ENCODE results near the gene PEX19. TPM values are rescaled to one million over a fixed set of nuclear protein-coding genes. Genes with fewer than 3 reads are reported as not detected.

Gene PEX19, protein sequence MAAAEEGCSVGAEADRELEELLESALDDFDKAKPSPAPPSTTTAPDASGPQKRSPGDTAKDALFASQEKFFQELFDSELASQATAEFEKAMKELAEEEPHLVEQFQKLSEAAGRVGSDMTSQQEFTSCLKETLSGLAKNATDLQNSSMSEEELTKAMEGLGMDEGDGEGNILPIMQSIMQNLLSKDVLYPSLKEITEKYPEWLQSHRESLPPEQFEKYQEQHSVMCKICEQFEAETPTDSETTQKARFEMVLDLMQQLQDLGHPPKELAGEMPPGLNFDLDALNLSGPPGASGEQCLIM
- total RNA-seq (2014; rRNA removed; shearing (Covaris generic)) (32.6 and 34.7 TPM in 2 replicates), total RNA-seq (2022) (47.3 and 53.9 TPM in 2 replicates), Bru-seq, nascent RNA (percentile 71 among the genes with signal in this experiment), BruChase-seq, experiment 1, labeled RNA remaining after a 6-hour chase (percentile 84 among the genes with signal in this experiment), BruChase-seq, experiment 2, labeled RNA remaining after a 2-hour chase (percentile 85 among the genes with signal in this experiment)
- long read RNA-seq, transcript PEX19-205 (7 exons, 3,504 nt), result minor isoform, 10 of 140 reads
- long read RNA-seq, transcript PEX19-201 (8 exons, 3,661 nt), result major isoform, 103 of 140 reads
- long read RNA-seq, partial matches to known transcripts, result 5 of 140 reads
- long read RNA-seq, other reads (novel, unspliced or antisense), result 21 of 140 reads

DNA sequence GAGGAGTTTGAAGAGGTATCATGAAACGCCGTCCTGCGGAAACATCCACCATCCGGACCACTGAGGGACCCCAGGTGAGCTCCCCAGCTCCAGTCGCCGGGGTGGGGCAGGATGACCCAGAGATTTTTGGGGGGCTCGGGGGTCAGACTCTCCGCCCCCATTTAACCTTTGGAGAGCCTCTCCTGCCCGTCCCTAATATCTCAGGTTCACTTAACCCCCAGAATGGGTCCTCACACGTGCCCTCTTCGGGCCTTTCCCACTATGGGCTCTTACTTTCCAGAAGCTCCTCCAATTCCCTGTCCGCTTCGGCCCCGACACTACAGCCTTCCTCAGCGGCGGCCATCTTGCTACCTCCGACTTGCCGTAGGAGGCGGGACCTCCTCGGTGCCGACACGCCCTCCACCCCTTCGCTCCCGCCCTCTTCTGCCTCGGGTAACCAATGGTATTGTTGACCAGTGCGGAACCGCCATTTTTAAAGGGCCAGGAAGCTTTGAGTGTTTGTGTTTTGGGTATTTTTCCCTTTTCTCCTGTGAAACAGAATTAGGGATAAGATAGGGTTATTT is at the start of gene PEX19:
PEX19 (minus strand) TSS at position 352 of the 563 bp plus-strand sequence; CDS start at position 343, 9 bp downstream.
- ChIA-PET CTCF (ENCODE audit: unreplicated experiment) (interaction anchor here (1.0 kb wide), 1 partner anchor 92 kb away, joined by 5 read pairs; no protein-coding TSS in a partner anchor), POLR2A (interaction anchor here (0.7 to 2.1 kb wide), 14 partner anchors 10 to 187 kb away, joined by 3 to 14 read pairs (median 4); partner anchors contain the start of genes DCAF8, NCSTN and PEA15)
- Histone ChIP-seq H2AFZ (ENCODE audit: low read length) (peak within 1 kb of the TSS; percentile 48; the same call in 1 of the 2 replicates), H3K9me2 (ENCODE audit: insufficient read depth, low read length) (no peaks in the 10 kb centered on the region), H4K20me1 (ENCODE audit: insufficient read depth, low read length) (no peaks in the 10 kb centered on the region), H3K4me1 (ENCODE audit: insufficient read depth, low read length, poor library complexity, severe bottlenecking) (peaks cover 9% of the 10 kb centered on the region), H3K27ac (ENCODE audit: low read depth, low read length, poor library complexity, severe bottlenecking) (peak within 1 kb of the TSS; percentile 25), H3K4me2 (ENCODE audit: low read length) (peak within 1 kb of the TSS; percentile 82), H3K36me3 (ENCODE audit: insufficient read depth, low read length) (peaks cover 46% of the 10 kb centered on the region), H3K9me3 (ENCODE audit: low read length) (no peaks in the 10 kb centered on the region), H3K4me3 (ENCODE audit: low read depth, low read length, poor library complexity, severe bottlenecking) (peak within 1 kb of the TSS; percentile 77), H3K79me2 (ENCODE audit: insufficient read depth, low read depth, low read length) (peaks cover 7% of the 10 kb centered on the region; the same call in 1 of the 2 replicates)
- BruUV-seq (replicated peaks), result no TSS peak
- intact Hi-C loops (cut with micrococcal nuclease; ENCODE audit: unreplicated experiment), result loop anchor here (1.0 to 2.0 kb wide), 2 partner anchors 58 to 184 kb away; partner anchors contain the start of genes COPA and NCSTN
- TF ChIP-seq EZH2phosphoT487 (IDR thresholded peaks at IDR 0.05; ENCODE audit: borderline replicate concordance, low read depth, low read length), result no peak
- TF ChIP-seq, protein P1, sequence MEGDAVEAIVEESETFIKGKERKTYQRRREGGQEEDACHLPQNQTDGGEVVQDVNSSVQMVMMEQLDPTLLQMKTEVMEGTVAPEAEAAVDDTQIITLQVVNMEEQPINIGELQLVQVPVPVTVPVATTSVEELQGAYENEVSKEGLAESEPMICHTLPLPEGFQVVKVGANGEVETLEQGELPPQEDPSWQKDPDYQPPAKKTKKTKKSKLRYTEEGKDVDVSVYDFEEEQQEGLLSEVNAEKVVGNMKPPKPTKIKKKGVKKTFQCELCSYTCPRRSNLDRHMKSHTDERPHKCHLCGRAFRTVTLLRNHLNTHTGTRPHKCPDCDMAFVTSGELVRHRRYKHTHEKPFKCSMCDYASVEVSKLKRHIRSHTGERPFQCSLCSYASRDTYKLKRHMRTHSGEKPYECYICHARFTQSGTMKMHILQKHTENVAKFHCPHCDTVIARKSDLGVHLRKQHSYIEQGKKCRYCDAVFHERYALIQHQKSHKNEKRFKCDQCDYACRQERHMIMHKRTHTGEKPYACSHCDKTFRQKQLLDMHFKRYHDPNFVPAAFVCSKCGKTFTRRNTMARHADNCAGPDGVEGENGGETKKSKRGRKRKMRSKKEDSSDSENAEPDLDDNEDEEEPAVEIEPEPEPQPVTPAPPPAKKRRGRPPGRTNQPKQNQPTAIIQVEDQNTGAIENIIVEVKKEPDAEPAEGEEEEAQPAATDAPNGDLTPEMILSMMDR (conservative IDR thresholded peaks at IDR 0.05; ENCODE audit: low read length), result no peak
- peak; percentile 91 for DNase-seq (ENCODE audit: low spot score)

DNA sequence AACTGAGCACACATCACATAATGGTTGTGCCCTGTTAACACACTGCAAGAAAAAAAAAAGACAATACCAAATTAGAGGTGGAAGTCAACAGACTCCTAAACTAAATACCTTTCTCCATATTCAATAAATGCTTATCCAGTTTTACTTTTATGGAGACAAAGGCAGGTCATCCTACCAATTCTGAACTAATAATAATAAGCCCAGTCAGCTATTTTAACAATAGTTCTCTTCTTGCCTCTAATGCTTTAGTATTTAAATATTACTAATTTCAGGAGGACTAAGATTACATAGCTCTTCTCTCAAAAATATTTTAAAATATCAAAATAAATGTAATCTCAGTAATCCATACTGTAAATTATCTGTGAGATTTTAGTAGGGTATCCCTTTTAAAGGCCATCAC is 47.6 kb upstream of the PEX19 start:
- H3K4me2 ChIP-seq (ENCODE audit: low read length), result no peak overlapping the region
- no peak overlapping the region for H3K4me3 ChIP-seq (ENCODE audit: low read depth, low read length, poor library complexity, severe bottlenecking)
- H3K79me2 ChIP-seq (ENCODE audit: insufficient read depth, low read depth, low read length), result peaks cover 6% of the 10 kb centered on the region; the same call in 1 of the 2 replicates
- ChIA-PET POLR2A (interaction anchor here (1.0 to 1.3 kb wide), 2 partner anchors 11 to 40 kb away, joined by 3 read pairs; partner anchors contain the start of genes COPA and NCSTN), CTCF (ENCODE audit: unreplicated experiment) (no interaction called here)
- H3K9me3 ChIP-seq (ENCODE audit: low read length), result no peaks in the 10 kb centered on the region
- TF ChIP-seq, protein P1 (conservative IDR thresholded peaks at IDR 0.05; ENCODE audit: low read length), result no peak
- no peak for TF ChIP-seq EZH2phosphoT487 (IDR thresholded peaks at IDR 0.05; ENCODE audit: borderline replicate concordance, low read depth, low read length)
- no peaks in the 10 kb centered on the region for H3K9me2 ChIP-seq (ENCODE audit: insufficient read depth, low read length)
- intact Hi-C loops (cut with micrococcal nuclease; ENCODE audit: unreplicated experiment), result no loop called here
- no peaks in the 10 kb centered on the region for H3K4me1 ChIP-seq (ENCODE audit: insufficient read depth, low read length, poor library complexity, severe bottlenecking)
- no peaks in the 10 kb centered on the region for H4K20me1 ChIP-seq (ENCODE audit: insufficient read depth, low read length)
- no peak for DNase-seq (ENCODE audit: low spot score)
- no TSS peak for BruUV-seq (replicated peaks)
- peaks cover 94% of the 10 kb centered on the region for H3K36me3 ChIP-seq (ENCODE audit: insufficient read depth, low read length)
- no peak overlapping the region for H3K27ac ChIP-seq (ENCODE audit: low read depth, low read length, poor library complexity, severe bottlenecking)
- H2AFZ ChIP-seq (ENCODE audit: low read length), result no peak overlapping the region

Measured in OCI-LY7 (cell line).